ENCODE data around the gene AMER1.

AMER1 gene

DNA sequence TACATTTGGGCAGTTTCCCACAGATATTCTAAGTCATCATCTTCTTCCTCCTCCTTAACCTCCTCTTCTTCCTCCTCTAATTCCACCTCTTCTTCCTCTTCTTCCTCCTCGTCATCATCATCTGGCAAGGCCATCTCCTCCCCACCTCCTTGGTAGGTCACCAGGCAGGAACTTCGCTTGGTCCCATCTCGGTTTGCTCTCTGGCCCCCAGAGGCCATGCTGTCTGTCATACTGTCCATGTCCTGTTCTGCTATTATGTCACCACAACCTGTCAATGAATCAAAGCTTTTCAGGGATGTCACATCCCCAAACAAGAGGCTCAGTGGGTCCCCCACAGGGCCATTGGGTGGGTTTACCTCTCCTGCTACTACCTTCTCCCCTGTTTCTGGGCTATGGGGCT is 13.5 kb downstream of the AMER1 start:
- Histone ChIP-seq H3K4me1 (ENCODE audit: control insufficient read depth, low read length) (no peaks in the 10 kb centered on the region), H3K27me3 (ENCODE audit: control insufficient read depth, low read length) (no peaks in the 10 kb centered on the region), H3K4me3 (ENCODE audit: low read length) (no peak overlapping the region), H4K20me1 (ENCODE audit: control insufficient read depth, insufficient read depth, low read depth, low read length) (no peaks in the 10 kb centered on the region), H3K79me2 (ENCODE audit: control insufficient read depth, low read length) (no peaks in the 10 kb centered on the region), H3K9me2 (replicated peaks; ENCODE audit: control insufficient read depth, low read length) (no peaks in the 10 kb centered on the region), H3K9me3 (ENCODE audit: control insufficient read depth, insufficient read depth, low read length) (no peaks in the 10 kb centered on the region), H3K27ac (ENCODE audit: low read depth, low read length) (no peak overlapping the region), H3K36me3 (ENCODE audit: control insufficient read depth, low read length) (no peaks in the 10 kb centered on the region), H3K4me2 (ENCODE audit: low read length) (no peak overlapping the region), H3F3A (ENCODE audit: control insufficient read depth, insufficient read depth) (no peaks in the 10 kb centered on the region)
- no peak for TF ChIP-seq EZH2phosphoT487 (IDR thresholded peaks at IDR 0.05; ENCODE audit: borderline replicate concordance, low read length)
- no peak for TF ChIP-seq CTCF (IDR thresholded peaks at IDR 0.05; ENCODE audit: low read depth, low read length, poor library complexity, severe bottlenecking)

GRCh38 chrX:64191281-64192010 is 14.1 kb downstream of the AMER1 start:
- Histone ChIP-seq H3K9me3 (ENCODE audit: control insufficient read depth, insufficient read depth, low read length) (no peaks in the 10 kb centered on the region), H3K27ac (ENCODE audit: low read depth, low read length) (no peak overlapping the region), H3K79me2 (ENCODE audit: control insufficient read depth, low read length) (no peaks in the 10 kb centered on the region), H3K4me1 (ENCODE audit: control insufficient read depth, low read length) (no peaks in the 10 kb centered on the region), H4K20me1 (ENCODE audit: control insufficient read depth, insufficient read depth, low read depth, low read length) (no peaks in the 10 kb centered on the region), H3K4me3 (ENCODE audit: low read length) (no peak overlapping the region), H3K36me3 (ENCODE audit: control insufficient read depth, low read length) (no peaks in the 10 kb centered on the region), H3K9me2 (replicated peaks; ENCODE audit: control insufficient read depth, low read length) (no peaks in the 10 kb centered on the region), H3K27me3 (ENCODE audit: control insufficient read depth, low read length) (no peaks in the 10 kb centered on the region), H3F3A (ENCODE audit: control insufficient read depth, insufficient read depth) (no peaks in the 10 kb centered on the region), H3K4me2 (ENCODE audit: low read length) (no peak overlapping the region)
- TF ChIP-seq CTCF (IDR thresholded peaks at IDR 0.05; ENCODE audit: low read depth, low read length, poor library complexity, severe bottlenecking): no peak
- no peak for TF ChIP-seq EZH2phosphoT487 (IDR thresholded peaks at IDR 0.05; ENCODE audit: borderline replicate concordance, low read length)

DNA sequence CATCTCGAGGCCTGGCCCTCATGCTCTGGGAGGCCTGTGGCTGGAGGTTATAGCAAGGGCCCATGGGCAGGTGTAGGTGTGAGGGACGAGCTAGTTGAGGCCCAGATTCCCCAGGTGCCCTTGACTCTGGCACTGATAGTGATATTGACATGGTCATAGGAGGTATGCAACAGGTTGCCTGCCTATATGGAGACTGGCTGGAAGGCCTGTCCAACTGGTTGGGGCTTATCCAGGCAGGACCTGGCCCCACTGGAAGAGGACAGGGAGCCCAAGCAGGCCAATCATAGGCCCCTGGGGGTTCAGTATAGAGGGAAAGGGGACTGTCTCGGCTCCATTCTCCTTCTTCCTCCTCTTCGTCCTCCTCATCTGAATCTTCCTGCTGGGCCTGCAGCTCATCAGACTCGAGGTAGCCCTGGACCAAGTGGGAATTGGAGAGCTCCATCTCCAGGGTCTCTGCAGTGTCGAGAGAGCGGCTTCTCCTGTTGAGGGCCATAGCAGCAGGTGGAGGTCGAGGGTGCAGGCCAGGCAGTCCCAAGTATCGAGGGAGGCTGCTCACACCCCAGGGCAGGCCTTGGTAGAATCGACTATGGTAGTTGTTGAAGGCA is 15.3 kb downstream of the AMER1 start:
- Histone ChIP-seq H3F3A (ENCODE audit: control insufficient read depth, insufficient read depth) (no peaks in the 10 kb centered on the region), H3K4me1 (ENCODE audit: control insufficient read depth, low read length) (no peaks in the 10 kb centered on the region), H3K4me2 (ENCODE audit: low read length) (no peak overlapping the region), H4K20me1 (ENCODE audit: control insufficient read depth, insufficient read depth, low read depth, low read length) (no peaks in the 10 kb centered on the region), H3K9me2 (replicated peaks; ENCODE audit: control insufficient read depth, low read length) (no peaks in the 10 kb centered on the region), H3K4me3 (ENCODE audit: low read length) (no peak overlapping the region), H3K27ac (ENCODE audit: low read depth, low read length) (no peak overlapping the region), H3K27me3 (ENCODE audit: control insufficient read depth, low read length) (no peaks in the 10 kb centered on the region), H3K9me3 (ENCODE audit: control insufficient read depth, insufficient read depth, low read length) (no peaks in the 10 kb centered on the region), H3K36me3 (ENCODE audit: control insufficient read depth, low read length) (no peaks in the 10 kb centered on the region), H3K79me2 (ENCODE audit: control insufficient read depth, low read length) (no peaks in the 10 kb centered on the region)
- no peak for TF ChIP-seq CTCF (IDR thresholded peaks at IDR 0.05; ENCODE audit: low read depth, low read length, poor library complexity, severe bottlenecking)
- TF ChIP-seq EZH2phosphoT487 (IDR thresholded peaks at IDR 0.05; ENCODE audit: borderline replicate concordance, low read length): no peak

Measured in DOHH2 (cell line).